Sigmoid colon (tissue), 4 donors: ENCODE results near the gene MALL.
"Not testable (repeated sequence)": the region's sequence is repeated elsewhere in the genome, so short reads cannot be mapped to it uniquely, and the experiment has no call there.

Experiments used
- CTCF ChIP-seq, 4 experiments: fragments of 450-650 bp in 3 of 4; fragments of 200-600 bp in 1 of 4; IDR thresholded peaks; one replicate each; pipeline ENCODE4 v1.5.1; 2016 to 2019; ENCODE audit warnings: antibody characterized with exemption in 4 of 4, mild to moderate bottlenecking in 3 of 4, moderate library complexity in 2 of 4
- EP300 ChIP-seq, 4 donors: sonication (generic); formaldehyde crosslinking; IDR thresholded peaks; one replicate each; pipeline ENCODE4 v1.6.1; 2017; ENCODE audit warnings: antibody characterized with exemption in 4 of 4
- POLR2A ChIP-seq, 2 donors: fragments of 450-650 bp; IDR thresholded peaks; one replicate each; pipeline ENCODE4 v1.6.1; 2016; ENCODE audit warnings: antibody characterized with exemption in 2 of 2, mild to moderate bottlenecking in 2 of 2, moderate library complexity in 2 of 2

DNA sequence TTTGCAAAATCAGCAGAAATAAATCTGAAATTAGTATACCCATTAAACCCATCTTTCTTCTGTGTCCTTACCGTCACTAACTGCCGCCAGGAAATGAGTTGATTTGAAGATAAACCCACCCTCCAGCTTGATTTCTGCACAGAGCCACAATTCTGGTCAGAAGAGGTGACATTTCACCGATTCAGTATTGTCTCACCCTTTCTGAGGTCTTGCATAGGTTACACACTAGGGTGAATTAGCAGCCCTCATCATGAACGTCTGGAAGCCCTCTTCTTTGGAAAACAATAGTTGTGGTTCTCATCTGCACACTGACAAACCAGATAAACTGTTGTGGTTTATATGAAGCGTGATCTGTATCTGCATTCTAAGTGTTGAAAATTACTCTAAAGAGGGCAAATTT, 61.9 kb downstream of the MALL start:
- not testable (repeated sequence) for TF ChIP-seq EP300, POLR2A, CTCF (IDR thresholded peaks at IDR 0.05)
